ENCODE results near the gene ZNF777.
"Not testable (repeated sequence)": the region's sequence is repeated elsewhere in the genome, so short reads cannot be mapped to it uniquely, and the experiment has no call there.

Gene ZNF777

DNA sequence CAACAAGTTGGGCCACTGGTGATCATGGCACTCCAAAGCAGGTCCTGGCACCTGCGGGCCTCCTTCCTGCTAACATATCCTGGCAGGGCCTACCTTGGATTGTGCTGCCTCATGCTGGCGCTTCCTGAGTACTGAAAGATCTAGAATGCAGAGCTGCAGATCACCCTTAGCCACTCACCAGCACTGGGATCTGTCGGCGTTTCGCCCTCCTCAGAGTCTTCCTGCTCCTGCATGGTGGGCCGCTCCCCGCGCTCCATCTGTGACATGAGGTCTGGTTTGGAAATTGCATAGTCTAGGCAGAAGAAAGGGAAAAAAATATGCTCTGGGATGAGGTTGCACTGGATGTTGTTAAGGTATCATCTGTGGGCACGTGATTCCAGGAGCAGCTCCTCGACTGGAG lies 10.0 kb downstream of the ZNF777 start:
- DNase-seq, result no peak

DNA sequence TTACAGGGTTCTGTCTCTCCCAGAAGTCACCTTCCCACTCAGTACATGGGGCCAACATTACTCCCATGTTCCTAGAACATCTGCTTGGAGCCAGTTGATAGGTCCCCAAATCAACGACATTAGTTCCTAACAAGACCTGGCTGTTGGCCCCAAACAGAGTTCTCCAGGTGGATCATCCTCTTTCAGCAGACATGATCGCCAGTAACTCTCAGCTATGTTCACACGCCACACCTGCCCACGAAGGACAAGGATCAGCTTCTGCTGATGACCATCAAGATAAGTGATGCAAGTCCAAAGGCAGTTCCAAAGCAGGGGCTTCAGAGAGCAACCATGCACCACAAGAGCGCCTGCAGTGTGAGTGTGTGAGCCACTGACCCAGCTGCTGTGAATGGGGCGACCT lies 11.0 kb downstream of the ZNF777 start:
- no peak for DNase-seq

DNA sequence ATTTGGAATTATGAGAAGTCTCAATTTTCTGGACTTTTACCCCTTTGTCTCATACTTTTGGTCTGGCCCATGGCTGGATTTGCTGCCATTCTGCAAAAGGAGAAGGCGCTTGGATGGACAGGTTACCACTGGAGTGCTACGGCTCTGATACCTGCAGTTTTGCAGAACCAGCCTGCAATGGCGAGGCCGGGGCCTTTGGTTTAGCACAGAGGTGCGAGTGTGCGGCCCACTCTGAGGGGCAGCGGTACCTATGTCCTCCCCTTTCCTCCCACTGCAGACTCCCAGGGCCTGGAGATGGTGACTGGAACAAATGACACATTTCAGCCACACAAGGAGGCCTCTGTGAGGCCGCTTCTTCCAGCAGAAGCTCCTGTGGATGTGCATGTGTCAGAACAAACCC lies 11.9 kb downstream of the ZNF777 start:
- no peak for DNase-seq

DNA sequence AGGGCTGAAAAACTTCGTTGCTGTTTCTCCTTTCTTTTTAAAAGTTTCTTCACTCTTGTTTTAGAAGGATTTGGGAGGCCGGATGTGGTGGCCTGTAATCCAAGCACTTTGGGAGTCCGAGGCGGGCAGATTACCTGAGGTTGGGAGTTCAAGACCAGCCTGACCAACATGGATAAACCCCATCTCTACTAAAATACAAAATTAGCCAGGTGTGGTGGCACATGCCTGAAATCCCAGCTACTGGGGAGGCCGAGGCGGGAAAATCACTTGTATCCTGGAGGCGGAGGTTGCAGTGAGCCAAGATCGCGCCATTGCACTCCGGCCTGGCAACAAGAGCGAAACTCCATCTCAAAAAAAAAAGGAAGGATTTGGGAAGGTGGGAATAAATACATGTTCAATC lies 14.8 kb downstream of the ZNF777 start:
- not testable (repeated sequence) for DNase-seq

DNA sequence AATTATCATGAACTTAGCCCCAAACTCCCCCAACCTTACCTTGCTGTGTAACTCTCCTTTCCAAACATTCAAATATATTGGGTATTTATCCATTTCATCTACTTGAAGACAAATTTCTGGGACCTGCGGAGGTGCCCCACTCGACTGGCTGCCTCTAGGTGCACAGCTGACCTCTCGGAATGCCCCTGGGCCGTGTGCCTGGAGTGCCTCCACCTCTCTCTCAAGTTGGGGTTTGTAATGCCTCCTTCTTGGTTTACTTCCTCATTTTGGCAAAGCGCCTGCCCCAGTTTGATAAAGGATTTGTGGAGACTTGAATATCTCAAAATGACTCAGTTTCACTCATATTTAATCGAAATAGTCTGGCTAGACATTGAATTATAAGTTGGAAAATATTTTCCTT lies 16.6 kb downstream of the ZNF777 start:
- no peak for DNase-seq

DNA sequence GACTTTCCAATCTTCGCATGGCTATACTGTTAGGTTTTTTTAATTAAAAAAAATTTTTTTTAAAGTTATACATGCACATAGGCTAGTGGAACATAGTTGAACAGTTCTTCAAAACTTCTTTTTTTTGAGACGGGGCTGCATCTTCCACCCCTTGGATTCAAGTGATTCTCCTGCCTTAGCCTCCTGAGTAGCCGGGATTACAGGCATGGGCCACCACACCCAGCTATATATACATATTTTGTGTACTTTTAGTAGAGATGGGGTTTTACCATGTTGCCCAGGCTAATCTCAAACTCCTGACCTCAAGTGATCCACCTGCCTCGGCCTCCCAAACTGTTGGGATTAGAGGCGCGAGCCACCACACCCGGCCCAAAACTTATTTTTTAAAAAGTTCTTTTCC lies 17.3 kb downstream of the ZNF777 start:
- no peak for DNase-seq

DNA sequence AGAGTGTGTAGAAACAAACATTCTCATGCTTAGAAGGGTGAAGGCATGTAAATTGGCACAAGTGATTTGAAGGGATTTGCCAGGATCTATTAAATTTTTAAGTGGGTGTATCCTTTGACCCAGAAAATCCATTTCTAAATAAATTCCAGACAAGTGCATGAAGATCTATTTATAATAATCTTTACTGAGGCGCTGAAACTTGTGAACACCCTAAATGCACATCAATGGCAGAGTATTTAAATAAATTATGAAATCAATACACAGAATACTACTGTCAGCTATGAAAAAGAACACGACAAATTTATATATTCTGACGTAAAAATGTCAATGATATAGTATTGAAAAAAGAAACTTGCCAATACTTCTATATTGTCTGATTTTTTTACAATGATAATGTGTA lies 17.9 kb downstream of the ZNF777 start:
- DNase-seq, result no peak

DNA sequence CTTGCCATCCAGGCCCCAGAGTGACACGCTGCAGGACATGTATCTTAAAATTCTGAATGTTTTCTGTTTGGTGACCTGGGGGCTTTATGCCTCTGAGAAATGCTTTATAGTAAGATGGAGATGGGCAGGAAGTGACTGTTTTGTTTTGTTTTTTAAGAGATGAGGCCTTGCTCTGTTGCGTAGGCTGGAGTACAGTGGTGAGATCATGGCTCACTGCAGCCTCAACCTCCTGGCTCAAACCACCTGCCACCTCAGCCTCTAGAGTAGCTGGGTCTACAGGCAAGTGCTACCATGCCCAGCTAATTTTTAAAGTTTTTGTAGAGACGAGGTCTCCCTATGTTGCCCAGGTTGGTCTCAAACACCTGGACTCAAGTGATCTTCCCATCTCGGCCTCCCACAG lies 20.6 kb downstream of the ZNF777 start:
- no peak for DNase-seq

DNA sequence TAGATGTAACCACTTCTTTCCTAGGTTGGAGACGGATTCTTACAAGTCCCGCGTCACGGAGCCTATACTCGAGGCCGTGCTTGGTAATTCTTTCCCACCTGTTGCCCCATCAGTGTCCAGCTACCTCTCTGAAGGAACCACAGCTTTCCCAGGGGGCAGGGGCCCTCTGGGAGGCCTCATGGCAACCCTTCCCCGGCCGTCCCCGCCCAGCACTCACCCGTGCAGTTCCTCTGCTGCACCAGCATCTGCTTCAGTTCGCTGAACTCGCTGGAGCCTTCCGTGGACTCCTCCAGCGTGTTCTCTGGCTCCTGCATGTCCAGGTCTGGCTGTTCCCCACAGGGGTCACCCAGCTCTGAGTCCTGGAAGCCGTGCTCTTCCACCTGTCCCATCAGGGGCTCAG lies 24.5 kb downstream of the ZNF777 start:
- no peak for DNase-seq

DNA sequence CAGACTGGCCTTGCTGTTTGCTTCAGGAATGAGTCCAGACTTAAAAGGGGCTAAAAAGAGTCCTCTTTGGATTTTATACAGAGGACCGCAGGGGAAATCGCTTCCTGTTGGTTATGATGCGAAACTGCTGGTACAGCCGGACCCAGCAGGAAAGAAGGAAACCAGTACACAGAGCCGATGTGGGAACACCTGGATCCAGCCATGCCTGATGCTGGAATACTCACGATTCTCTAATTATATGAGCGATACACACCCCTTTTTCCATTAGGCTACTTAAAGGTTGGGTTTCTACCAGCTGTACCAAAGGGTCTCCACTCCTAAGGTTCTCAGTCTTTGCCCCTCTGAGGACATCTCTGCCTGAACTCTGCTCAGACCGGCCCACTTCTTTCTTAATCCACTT lies 27.7 kb downstream of the ZNF777 start:
- no peak for DNase-seq

DNA sequence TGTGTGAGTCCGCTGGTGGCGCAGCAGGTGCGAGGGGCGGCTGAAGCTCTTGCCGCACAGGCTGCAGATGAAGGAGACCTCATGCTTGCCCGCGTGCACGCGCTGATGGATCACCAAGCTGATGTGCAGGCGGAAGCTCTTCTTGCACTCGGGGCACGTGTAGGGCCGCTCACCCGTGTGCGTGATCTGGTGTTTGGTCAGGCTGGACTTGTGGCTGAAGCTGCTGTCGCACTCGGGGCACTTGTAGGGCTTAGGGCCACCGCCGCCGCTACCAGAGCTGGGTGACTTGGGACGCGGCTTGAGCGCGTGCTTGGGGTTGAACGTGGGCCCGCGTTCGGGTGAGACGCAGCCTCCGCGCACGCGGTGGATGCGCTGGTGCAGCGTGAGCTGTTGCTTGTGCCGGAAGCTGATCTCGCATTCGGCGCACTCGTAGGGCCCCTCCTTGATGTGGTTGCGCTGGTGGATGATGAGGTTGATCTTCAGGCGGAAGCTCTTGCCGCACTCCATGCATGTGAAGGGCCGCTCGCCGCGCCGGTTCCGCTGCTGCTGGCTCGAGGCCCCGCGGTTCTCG lies 28.7 kb downstream of the ZNF777 start:
- DNase-seq, result no peak

DNA sequence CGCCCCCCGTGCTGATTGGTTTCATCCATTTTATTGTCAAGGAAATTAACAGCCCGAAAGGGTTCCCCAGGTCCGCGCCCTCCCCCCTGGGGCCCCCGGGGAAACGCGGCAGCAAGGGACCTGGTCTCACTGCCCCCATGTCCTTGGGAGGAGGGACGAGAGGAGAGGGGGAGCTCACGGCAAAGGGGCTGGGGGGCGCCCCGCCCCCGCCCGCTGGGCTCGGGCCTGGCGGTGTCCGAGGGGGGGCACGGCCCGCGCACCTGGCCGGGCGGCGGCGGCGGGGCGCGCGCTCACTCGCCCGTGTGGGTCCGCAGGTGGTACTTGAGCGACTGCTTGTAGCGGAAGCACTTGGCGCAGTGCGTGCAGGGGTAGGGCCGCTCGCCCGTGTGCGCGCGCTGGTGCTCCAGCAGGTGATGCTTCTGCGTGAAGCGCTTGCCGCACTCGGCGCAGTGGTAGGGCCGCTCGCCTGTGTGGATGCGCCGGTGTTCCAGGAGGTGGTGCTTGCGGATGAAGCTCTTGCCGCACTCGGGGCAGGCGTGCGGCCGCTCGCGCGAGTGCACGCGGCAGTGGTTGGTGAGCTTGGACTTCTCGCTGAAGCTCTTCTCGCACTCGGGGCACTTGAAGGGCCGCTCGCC lies 29.3 kb downstream of the ZNF777 start:
- no peak for DNase-seq

DNA sequence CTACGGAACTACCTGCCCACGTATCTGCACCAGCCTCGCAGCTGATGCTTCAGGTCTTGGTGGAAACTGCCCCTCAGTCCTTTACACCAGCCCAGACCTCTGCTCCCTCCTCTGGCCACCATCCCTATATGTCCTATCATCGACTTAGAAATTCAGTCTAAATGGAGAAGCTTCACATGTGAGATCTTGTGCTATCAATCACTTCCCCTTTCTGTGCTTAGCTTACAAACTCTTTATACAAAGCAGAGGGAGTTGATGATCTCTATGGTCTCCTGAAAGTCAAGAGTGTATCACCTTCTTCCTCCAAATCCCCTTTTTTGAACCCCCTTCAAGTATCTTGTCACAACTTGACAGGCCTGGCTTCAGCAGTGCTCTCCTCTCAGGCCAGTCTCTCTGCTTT lies 30.7 kb downstream of the ZNF777 start:
- no peak for DNase-seq

DNA sequence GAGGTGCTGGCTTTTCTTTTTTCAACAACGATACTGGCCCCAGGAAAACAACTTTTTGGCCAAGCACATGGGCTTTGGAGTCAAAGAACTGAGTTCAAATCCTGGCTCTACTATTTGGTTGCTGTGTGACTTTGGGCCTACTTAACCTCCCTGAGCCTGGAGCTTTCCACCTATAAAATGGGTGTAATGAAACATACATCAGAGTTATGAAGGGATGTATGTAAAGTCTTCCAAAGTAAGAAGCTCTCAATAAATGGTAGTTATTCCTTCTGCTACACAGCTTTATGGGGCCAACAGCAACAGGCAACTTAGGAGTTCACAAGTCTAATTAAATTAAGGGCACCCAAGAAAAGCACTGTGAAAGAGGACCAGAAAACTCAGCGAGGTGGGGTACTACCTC lies 33.0 kb downstream of the ZNF777 start:
- DNase-seq, result no peak

DNA sequence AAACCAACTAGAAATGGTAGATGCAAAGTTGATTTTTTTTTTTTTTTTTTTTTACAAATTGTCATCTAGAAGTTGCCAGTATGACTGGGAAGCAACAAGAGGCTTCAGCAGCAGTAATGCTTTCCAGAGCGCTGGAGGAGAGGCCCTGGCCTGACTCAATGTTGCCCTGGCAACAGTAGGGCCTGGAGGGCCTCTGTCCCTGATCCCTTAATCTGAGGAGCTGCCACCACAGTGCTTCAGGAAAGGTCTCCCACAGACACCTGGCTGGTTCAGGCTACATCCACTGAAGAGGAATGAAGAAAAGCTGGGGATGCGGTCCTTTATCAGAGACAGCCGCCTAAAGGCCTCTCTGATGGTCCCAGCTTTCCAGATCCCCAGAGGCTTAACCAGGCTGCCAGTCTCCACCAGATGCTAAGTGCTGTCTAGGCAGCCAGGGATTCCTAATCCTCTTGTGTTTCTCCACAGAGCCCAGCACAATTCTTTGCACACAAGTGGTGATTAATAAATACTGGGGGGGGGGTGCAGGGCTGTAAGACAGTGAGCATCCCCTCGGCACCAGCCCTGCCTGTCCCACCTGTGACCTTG lies 33.7 kb downstream of the ZNF777 start:
- DNase-seq, result no peak

DNA sequence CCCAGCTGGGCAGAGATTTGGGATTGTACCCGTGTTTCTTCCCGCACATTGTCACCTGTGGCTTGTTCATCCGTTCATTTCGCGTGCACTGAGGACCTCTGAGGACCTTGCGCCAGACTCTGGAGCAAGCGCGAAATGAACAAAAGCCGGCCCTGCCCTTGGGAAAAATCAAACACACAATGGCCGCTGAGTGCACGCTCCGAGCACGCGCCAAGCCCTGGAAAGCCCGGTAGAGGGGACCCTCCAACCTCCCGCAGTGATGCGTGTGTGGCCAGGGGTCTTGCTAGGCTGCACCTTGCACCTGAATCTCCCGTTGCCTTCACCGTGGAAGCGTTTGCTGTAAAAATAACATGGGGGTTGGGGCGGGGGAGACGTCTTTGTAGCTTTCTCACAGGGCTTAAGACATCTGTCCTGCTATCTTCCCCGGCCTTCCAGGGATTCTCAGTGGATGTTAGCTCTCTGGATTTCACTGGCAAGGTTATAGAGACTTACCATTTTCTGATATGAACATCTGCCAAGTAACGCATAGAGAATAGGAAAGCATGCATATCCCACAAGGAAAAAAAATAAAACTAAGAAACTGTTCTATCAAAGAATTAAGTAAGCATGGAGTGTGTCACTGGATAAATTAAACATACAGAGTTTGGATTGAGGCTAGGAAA lies 37.3 kb downstream of the ZNF777 start:
- DNase-seq, result no peak

DNA sequence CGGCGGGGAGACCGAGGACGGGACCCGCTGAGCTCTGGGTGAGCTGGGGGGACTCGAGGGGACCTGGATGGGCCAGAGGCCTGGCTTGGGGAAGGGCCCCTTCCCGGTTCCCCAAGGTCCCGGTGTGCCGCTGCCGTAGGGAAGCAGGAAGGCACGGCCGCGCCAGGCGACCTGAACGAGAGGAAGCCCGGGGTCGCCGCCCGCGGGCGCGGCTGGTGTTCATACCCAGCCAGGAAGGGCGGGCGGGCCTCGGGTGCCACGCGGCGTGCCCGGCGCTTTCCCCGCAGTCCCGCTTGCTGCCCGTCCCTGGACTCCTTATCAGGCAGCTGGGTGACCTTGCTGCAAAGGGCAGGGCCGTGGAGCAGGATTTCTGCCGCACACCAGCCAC lies 38.0 kb downstream of the ZNF777 start:
- peak; percentile 46 to 51 for DNase-seq

DNA sequence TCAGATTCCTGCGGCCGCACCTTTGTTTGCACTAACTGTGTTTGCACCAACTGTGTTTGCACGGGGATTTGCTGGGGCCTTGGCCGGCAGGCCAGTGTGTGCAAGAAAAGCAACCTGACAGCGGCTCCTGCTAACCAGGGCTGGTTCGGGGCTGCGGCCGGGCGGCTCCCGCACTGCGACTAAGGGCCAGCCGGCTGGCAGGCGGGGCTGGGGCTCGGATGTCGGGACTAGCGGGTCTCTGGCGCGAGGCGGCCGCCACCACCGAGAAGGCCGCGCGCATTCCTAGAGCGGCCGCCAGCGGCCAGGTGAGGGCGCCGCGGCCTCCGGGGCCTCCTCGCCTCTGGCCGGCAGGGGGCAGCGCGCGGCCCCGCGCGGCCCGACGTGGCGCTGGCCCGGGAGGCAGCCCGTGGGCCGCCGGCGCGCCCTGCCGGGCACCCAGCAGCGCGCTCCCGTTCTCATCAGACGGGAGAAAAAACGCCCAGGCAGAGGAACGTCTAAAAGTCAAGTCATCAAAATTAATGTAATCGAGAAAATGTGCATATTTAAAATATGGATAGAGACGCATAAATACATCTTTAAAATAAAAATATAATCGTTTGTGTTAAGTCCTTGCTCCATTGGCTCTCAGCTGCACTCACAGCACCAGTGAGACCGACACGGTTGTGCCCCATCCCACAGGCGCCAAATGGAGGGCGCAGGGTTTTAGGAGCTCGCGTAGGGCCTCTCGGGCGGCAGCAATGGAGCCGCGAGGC lies 38.5 kb downstream of the ZNF777 start:
- DNase-seq, result peak; percentile 72 to 78

DNA sequence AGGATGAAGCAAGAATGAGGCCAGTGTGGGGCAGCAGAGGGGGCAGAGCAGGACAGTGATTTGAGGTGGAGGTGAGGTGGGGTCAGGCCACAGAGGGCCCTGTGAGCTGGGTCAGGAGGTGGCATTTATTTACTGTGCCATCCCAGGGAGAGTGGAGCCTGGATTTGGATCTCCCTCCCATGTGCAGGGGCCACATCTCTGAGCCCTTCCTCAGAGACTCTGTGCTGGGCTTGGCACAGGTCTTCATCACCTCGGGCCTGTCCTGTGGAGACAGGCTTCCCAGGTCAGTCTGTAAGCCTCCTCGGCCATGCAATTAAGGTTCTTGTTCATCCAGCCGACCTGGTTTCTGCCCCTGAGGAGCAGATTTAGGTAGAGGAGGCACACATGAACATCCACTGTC lies 40.9 kb downstream of the ZNF777 start:
- no peak for DNase-seq

DNA sequence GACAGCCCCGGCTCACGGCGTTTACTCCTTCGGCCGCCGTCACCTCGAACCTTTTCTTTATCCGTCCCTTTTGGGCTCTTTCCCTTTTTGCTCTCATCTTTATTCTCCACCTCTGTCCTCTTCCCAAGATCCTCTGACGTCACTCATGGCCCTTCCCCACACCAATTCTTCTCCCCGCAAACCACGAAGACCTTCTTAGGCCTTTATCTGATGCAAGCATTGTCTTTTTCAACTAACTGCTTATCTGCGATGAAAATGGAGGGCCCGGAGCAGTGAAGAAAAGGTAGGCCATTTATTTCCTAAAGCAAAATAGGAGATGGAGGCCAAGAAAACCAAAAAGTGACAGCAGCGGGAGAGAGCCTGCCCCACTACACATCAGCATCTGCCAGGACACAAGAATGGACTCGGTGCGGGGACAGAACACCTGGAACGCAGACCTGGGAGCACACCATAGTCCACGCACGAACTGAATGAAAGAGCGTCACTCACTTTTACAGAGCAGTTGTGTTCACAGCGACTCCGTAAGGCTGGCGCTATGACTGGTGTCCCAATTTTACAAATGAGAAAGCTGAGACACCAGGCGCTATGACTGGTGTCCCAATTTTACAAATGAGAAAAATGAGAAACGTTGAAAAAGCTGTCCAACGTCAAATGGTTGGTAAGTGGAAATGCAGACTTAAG lies 45.3 kb downstream of the ZNF777 start:
- DNase-seq, result no peak

DNA sequence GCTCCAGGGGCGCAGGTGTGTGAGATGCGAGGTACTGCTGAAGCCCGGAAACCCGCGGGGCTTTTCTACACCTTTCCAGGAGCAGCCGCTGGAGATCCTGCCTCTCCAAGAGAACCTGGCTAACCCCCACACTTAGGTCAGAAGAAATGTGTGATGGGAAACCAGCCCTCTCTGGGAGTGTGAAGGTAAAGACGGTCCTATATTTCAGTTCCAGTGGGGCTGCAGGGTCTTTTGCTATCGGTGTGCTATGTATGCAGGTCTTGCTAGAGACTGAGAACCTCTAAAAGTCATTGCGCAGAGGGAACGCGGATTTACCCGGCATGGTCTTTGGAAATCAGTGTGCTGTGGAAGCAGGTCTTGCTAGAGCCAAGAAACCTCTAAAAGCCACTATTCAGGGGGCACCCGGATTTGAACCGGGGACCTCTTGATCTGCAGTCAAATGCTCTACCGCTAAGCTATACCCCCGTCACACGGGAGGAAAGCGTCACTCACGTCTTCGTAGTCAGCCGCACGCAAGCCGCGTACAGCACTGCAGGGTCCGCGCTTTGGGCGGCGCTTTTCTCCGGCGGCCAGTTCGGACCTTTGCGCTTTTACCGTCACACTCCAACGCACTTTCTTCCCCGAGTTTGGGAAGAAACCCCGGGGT lies 46.0 kb downstream of the ZNF777 start:
- DNase-seq, result peak; percentile 59 to 74

DNA sequence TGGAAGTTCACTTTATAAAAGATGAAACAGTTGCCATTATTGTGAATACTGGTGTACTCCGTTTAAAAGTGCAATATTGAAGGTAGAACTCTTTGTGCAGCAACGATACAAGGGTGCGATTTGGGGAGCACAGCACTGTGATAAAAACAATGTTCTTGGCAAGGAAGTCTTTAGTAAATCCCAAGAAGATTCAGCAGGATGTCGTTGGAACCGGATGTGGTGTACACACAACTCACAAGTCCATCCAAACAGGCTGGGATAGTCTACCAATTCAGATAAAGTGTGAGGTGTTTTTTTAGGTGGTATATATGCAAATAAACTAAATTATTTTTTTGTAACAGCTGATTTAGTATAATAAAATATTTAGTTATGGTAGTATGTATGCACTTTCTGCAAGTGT lies 46.7 kb downstream of the ZNF777 start:
- no peak for DNase-seq

DNA sequence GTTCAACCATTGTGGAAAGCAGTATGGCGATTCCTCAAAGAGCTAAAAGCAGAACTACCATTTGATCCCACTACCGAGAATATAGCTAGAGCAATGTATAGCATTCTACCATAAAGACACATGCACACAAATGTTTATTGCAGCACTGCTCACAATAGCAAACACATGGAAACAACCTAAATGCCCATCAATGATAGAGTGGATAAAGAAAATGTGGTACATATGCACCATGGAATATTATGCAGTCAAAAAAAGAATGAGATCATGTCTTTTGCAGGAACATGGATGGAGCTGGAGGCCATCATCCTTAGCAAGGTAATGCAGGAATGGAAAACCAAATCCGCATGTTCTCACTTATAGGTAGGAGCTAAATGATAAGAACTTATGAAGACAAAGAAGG lies 47.8 kb downstream of the ZNF777 start:
- not testable (repeated sequence) for DNase-seq

Measured in stimulated activated CD4-positive, alpha-beta T cell treated with anti-CD3 and anti-CD28 coated beads, Interleukin-2, amount 100 ng/mL, for 24 hours (primary cell).